Measurements from ENCODE around the gene LPP. TPM values are rescaled to one million over a fixed set of nuclear protein-coding genes. Genes with fewer than 3 reads are reported as not detected.

The LPP gene
- polyA plus RNA-seq, 1 experiment: 76.3 TPM

DNA sequence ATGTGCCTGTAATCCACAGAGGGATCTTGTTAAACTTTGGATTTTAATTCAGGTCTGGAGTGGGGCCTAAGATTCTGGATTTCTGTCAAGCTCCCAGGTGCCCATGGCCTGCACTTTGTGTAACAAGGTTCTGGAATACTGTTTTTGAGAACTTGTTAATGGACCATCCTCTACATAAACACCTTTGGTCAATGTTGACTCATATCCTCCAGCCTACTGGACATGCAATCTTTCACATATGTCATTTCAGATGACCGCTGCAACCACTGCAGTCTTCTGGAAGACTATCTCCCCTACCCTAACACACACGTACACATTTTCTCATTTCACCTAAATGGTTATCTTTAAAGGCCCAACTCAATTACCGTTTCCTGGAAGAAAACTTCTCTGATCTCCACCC lies 715.7 kb downstream of the LPP start:
- TF ChIP-seq, protein P1, sequence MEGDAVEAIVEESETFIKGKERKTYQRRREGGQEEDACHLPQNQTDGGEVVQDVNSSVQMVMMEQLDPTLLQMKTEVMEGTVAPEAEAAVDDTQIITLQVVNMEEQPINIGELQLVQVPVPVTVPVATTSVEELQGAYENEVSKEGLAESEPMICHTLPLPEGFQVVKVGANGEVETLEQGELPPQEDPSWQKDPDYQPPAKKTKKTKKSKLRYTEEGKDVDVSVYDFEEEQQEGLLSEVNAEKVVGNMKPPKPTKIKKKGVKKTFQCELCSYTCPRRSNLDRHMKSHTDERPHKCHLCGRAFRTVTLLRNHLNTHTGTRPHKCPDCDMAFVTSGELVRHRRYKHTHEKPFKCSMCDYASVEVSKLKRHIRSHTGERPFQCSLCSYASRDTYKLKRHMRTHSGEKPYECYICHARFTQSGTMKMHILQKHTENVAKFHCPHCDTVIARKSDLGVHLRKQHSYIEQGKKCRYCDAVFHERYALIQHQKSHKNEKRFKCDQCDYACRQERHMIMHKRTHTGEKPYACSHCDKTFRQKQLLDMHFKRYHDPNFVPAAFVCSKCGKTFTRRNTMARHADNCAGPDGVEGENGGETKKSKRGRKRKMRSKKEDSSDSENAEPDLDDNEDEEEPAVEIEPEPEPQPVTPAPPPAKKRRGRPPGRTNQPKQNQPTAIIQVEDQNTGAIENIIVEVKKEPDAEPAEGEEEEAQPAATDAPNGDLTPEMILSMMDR (IDR thresholded peaks at IDR 0.05; ENCODE audit: low read depth, low read length): no peak
- H3K4me3 ChIP-seq (ENCODE audit: low read depth, low read length): no peak overlapping the region
- POLR2A ChIA-PET: no interaction called here
- H3K27ac ChIP-seq (ENCODE audit: low read depth, low read length): no peak overlapping the region
- H3K27me3 ChIP-seq (ENCODE audit: control insufficient read depth, insufficient read depth, low read length): no peaks in the 10 kb centered on the region
- CTCF ChIA-PET: interaction anchor here (0.6 kb wide), 1 partner anchor 1312 kb away, joined by 3 read pairs; no protein-coding TSS in a partner anchor
- H3K9me3 ChIP-seq (ENCODE audit: control insufficient read depth, insufficient read depth, low read length): no peaks in the 10 kb centered on the region
- DNase-seq (ENCODE audit: low read depth, low spot score): no peak

DNA sequence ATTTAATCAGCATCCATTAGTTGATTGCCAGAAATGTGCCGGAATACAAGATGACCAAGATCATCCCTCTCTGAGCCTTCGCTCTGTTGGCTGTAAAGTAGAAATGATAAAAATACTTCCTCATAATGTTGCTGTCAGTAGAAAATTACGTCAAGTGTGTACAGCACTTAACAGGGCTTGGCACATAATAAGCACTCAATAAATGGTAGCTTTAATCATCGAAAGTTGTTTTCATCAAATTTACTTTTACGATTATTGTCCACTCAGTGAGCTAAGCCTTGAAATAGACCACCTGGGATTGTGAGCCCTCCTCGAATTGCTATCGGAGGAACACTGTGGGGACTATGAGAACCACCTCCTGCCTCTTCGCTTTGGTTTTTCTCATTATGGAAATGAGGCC lies 716.5 kb downstream of the LPP start:
- H3K4me3 ChIP-seq (ENCODE audit: low read depth, low read length): no peak overlapping the region
- no peaks in the 10 kb centered on the region for H3K27me3 ChIP-seq (ENCODE audit: control insufficient read depth, insufficient read depth, low read length)
- no peak for DNase-seq (ENCODE audit: low read depth, low spot score)
- ChIA-PET POLR2A (no interaction called here), CTCF (no interaction called here)
- H3K9me3 ChIP-seq (ENCODE audit: control insufficient read depth, insufficient read depth, low read length): no peaks in the 10 kb centered on the region
- H3K27ac ChIP-seq (ENCODE audit: low read depth, low read length): no peak overlapping the region
- TF ChIP-seq, protein P1 (IDR thresholded peaks at IDR 0.05; ENCODE audit: low read depth, low read length): no peak

DNA sequence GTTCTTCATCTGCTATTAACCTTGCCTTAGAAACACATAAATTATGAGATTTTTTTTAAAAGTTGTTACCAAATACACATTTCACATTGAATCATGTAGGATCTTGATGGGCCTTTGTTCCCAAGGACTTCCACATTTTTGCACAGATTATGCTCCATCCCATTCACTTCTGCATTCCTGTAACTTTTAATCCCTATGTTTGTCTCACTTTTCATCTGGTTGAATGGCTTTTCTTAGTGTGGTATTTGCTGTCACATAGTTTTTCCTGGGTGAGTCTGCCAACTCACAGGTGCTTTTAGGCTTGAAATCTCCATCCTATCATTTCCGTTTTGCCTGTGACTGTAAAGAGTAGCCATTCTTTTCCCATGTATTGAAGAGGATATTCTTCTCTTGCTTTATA lies 720.6 kb downstream of the LPP start:
- TF ChIP-seq, protein P1 (IDR thresholded peaks at IDR 0.05; ENCODE audit: low read depth, low read length): no peak
- POLR2A ChIA-PET: no interaction called here
- no peaks in the 10 kb centered on the region for H3K27me3 ChIP-seq (ENCODE audit: control insufficient read depth, insufficient read depth, low read length)
- H3K9me3 ChIP-seq (ENCODE audit: control insufficient read depth, insufficient read depth, low read length): no peaks in the 10 kb centered on the region
- no peak for DNase-seq (ENCODE audit: low read depth, low spot score)
- H3K4me3 ChIP-seq (ENCODE audit: low read depth, low read length): no peak overlapping the region
- H3K27ac ChIP-seq (ENCODE audit: low read depth, low read length): no peak overlapping the region
- CTCF ChIA-PET: interaction anchor here (1.5 kb wide), 1 partner anchor 1133 kb away, joined by 4 read pairs; no protein-coding TSS in a partner anchor

DNA sequence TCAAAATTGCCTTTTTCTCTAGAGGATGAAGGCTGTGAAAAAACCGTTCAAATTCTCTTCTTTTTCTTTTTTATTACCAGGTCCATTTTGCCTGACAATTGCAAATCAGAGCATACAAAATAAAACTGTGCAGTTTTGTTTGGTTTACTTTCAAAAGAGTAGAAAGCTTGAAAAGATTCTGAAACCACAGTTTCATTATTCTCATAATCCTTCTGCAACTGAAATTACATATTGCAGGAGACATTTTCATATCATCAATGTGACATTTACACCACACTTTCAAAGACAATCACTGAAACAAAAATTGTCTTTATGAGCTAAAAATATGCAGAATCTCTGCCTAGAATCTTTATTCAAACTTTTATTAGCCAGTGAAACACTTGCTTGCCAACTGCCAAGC lies 721.5 kb downstream of the LPP start:
- no peak for DNase-seq (ENCODE audit: low read depth, low spot score)
- Histone ChIP-seq H3K4me3 (ENCODE audit: low read depth, low read length) (no peak overlapping the region), H3K27ac (ENCODE audit: low read depth, low read length) (no peak overlapping the region), H3K27me3 (ENCODE audit: control insufficient read depth, insufficient read depth, low read length) (no peaks in the 10 kb centered on the region), H3K9me3 (ENCODE audit: control insufficient read depth, insufficient read depth, low read length) (no peaks in the 10 kb centered on the region)
- ChIA-PET CTCF (interaction anchor here (1.5 kb wide), 1 partner anchor 1134 kb away, joined by 4 read pairs; no protein-coding TSS in a partner anchor), POLR2A (no interaction called here)
- TF ChIP-seq, protein P1 (IDR thresholded peaks at IDR 0.05; ENCODE audit: low read depth, low read length): no peak

DNA sequence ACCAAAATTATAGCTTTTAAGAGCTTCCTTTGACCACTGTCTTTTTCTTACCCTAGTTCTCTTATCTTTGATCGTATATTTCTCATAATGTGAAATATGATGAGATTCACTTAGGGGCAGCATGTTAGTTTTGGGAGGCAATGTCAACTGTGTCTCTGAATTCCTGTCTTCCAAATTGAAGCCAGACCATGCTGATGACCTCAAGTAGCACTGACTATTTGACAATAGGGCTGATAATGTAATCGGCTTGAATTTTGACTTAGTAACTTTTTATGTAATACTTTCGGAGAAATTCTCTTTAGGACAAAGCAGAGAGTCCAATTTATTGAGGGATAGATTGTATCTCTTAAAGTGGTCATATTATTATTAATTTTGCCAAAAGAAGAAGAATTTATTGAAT lies 722.4 kb downstream of the LPP start:
- no peak overlapping the region for H3K4me3 ChIP-seq (ENCODE audit: low read depth, low read length)
- no peak for DNase-seq (ENCODE audit: low read depth, low spot score)
- no peaks in the 10 kb centered on the region for H3K9me3 ChIP-seq (ENCODE audit: control insufficient read depth, insufficient read depth, low read length)
- TF ChIP-seq, protein P1 (IDR thresholded peaks at IDR 0.05; ENCODE audit: low read depth, low read length): no peak
- CTCF ChIA-PET: no interaction called here
- no peak overlapping the region for H3K27ac ChIP-seq (ENCODE audit: low read depth, low read length)
- H3K27me3 ChIP-seq (ENCODE audit: control insufficient read depth, insufficient read depth, low read length): no peaks in the 10 kb centered on the region
- POLR2A ChIA-PET: no interaction called here
